Measurements from ENCODE around the gene USP25.

DNA sequence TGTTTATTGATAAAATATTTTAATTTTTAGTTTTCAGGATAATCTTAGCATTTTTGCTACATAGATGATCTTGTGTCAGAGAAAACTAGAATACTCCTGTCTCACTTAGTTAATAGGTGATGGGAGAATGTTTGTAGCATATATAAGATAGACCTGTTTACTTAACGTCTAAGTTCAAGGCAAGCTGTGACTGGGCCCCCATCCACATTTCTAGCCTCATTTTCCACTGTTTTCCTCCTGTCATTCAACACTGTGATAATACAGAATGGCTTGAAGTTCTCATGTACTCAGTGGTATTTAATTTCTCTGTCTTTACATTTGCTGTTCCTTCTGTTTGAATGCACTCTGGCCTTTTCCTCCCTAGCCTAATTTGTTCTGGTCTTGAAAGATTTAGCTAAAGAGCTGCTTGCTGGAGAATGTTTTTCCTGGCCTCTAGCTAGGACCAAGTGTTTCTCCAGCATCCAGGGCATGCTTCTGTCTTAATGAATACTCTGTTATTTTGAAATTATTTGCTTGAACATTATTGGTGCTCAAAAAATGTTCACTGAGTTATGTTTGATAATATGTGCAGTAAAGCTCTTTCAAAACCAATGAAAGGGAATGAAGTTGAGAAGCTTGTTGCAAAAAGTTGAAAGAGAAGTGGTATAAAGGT is 37.3 kb downstream of the USP25 start:
- TF ChIP-seq EZH2 (IDR thresholded peaks at IDR 0.05; ENCODE audit: low read depth, unreplicated experiment) (no peak), POLR2AphosphoS5 (IDR thresholded peaks at IDR 0.05; ENCODE audit: low read depth) (no peak), CREB1 (CRISPR knock-in tag; IDR thresholded peaks at IDR 0.05; ENCODE audit: low read depth) (no peak), NANOG (IDR thresholded peaks at IDR 0.05; ENCODE audit: borderline replicate concordance) (no peak), EZH2phosphoT487 (IDR thresholded peaks at IDR 0.05; ENCODE audit: unreplicated experiment) (no peak)
- TF ChIP-seq, protein P1, sequence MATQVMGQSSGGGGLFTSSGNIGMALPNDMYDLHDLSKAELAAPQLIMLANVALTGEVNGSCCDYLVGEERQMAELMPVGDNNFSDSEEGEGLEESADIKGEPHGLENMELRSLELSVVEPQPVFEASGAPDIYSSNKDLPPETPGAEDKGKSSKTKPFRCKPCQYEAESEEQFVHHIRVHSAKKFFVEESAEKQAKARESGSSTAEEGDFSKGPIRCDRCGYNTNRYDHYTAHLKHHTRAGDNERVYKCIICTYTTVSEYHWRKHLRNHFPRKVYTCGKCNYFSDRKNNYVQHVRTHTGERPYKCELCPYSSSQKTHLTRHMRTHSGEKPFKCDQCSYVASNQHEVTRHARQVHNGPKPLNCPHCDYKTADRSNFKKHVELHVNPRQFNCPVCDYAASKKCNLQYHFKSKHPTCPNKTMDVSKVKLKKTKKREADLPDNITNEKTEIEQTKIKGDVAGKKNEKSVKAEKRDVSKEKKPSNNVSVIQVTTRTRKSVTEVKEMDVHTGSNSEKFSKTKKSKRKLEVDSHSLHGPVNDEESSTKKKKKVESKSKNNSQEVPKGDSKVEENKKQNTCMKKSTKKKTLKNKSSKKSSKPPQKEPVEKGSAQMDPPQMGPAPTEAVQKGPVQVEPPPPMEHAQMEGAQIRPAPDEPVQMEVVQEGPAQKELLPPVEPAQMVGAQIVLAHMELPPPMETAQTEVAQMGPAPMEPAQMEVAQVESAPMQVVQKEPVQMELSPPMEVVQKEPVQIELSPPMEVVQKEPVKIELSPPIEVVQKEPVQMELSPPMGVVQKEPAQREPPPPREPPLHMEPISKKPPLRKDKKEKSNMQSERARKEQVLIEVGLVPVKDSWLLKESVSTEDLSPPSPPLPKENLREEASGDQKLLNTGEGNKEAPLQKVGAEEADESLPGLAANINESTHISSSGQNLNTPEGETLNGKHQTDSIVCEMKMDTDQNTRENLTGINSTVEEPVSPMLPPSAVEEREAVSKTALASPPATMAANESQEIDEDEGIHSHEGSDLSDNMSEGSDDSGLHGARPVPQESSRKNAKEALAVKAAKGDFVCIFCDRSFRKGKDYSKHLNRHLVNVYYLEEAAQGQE (IDR thresholded peaks at IDR 0.05; ENCODE audit: unreplicated experiment): no peak
- TF ChIP-seq, protein P2, sequence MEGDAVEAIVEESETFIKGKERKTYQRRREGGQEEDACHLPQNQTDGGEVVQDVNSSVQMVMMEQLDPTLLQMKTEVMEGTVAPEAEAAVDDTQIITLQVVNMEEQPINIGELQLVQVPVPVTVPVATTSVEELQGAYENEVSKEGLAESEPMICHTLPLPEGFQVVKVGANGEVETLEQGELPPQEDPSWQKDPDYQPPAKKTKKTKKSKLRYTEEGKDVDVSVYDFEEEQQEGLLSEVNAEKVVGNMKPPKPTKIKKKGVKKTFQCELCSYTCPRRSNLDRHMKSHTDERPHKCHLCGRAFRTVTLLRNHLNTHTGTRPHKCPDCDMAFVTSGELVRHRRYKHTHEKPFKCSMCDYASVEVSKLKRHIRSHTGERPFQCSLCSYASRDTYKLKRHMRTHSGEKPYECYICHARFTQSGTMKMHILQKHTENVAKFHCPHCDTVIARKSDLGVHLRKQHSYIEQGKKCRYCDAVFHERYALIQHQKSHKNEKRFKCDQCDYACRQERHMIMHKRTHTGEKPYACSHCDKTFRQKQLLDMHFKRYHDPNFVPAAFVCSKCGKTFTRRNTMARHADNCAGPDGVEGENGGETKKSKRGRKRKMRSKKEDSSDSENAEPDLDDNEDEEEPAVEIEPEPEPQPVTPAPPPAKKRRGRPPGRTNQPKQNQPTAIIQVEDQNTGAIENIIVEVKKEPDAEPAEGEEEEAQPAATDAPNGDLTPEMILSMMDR (conservative IDR thresholded peaks at IDR 0.05; ENCODE audit: low read depth in 2 of 2): no peak
- TF ChIP-seq, protein P3, sequence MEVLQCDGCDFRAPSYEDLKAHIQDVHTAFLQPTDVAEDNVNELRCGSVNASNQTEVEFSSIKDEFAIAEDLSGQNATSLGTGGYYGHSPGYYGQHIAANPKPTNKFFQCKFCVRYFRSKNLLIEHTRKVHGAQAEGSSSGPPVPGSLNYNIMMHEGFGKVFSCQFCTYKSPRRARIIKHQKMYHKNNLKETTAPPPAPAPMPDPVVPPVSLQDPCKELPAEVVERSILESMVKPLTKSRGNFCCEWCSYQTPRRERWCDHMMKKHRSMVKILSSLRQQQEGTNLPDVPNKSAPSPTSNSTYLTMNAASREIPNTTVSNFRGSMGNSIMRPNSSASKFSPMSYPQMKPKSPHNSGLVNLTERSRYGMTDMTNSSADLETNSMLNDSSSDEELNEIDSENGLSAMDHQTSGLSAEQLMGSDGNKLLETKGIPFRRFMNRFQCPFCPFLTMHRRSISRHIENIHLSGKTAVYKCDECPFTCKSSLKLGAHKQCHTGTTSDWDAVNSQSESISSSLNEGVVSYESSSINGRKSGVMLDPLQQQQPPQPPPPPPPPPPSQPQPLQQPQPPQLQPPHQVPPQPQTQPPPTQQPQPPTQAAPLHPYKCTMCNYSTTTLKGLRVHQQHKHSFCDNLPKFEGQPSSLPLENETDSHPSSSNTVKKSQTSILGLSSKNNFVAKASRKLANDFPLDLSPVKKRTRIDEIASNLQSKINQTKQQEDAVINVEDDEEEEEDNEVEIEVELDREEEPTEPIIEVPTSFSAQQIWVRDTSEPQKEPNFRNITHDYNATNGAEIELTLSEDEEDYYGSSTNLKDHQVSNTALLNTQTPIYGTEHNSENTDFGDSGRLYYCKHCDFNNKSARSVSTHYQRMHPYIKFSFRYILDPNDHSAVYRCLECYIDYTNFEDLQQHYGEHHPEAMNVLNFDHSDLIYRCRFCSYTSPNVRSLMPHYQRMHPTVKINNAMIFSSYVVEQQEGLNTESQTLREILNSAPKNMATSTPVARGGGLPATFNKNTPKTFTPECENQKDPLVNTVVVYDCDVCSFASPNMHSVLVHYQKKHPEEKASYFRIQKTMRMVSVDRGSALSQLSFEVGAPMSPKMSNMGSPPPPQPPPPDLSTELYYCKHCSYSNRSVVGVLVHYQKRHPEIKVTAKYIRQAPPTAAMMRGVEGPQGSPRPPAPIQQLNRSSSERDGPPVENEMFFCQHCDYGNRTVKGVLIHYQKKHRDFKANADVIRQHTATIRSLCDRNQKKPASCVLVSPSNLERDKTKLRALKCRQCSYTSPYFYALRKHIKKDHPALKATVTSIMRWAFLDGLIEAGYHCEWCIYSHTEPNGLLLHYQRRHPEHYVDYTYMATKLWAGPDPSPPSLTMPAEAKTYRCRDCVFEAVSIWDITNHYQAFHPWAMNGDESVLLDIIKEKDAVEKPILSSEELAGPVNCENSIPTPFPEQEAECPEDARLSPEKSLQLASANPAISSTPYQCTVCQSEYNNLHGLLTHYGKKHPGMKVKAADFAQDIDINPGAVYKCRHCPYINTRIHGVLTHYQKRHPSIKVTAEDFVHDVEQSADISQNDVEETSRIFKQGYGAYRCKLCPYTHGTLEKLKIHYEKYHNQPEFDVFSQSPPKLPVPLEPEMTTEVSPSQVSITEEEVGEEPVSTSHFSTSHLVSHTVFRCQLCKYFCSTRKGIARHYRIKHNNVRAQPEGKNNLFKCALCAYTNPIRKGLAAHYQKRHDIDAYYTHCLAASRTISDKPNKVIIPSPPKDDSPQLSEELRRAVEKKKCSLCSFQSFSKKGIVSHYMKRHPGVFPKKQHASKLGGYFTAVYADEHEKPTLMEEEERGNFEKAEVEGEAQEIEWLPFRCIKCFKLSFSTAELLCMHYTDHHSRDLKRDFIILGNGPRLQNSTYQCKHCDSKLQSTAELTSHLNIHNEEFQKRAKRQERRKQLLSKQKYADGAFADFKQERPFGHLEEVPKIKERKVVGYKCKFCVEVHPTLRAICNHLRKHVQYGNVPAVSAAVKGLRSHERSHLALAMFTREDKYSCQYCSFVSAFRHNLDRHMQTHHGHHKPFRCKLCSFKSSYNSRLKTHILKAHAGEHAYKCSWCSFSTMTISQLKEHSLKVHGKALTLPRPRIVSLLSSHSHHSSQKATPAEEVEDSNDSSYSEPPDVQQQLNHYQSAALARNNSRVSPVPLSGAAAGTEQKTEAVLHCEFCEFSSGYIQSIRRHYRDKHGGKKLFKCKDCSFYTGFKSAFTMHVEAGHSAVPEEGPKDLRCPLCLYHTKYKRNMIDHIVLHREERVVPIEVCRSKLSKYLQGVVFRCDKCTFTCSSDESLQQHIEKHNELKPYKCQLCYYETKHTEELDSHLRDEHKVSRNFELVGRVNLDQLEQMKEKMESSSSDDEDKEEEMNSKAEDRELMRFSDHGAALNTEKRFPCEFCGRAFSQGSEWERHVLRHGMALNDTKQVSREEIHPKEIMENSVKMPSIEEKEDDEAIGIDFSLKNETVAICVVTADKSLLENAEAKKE (CRISPR knock-in tag; IDR thresholded peaks at IDR 0.05): no peak
- TF ChIP-seq, protein P4, sequence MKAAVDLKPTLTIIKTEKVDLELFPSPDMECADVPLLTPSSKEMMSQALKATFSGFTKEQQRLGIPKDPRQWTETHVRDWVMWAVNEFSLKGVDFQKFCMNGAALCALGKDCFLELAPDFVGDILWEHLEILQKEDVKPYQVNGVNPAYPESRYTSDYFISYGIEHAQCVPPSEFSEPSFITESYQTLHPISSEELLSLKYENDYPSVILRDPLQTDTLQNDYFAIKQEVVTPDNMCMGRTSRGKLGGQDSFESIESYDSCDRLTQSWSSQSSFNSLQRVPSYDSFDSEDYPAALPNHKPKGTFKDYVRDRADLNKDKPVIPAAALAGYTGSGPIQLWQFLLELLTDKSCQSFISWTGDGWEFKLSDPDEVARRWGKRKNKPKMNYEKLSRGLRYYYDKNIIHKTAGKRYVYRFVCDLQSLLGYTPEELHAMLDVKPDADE (IDR thresholded peaks at IDR 0.05): no peak

Measured in GM23338 (cell line).